ENCODE measurements around the gene SAMD5.

GRCh38 chr6:147538821-147539220 is 30.3 kb downstream of the SAMD5 start:
- TF ChIP-seq CTCF (IDR thresholded peaks at IDR 0.05; ENCODE audit: control extremely low read depth in 1 of 3, insufficient read depth in 1 of 3, low read depth in 1 of 3, low read length in 3 of 3), result no peak
- no peak for TF ChIP-seq EP300 (IDR thresholded peaks at IDR 0.05; ENCODE audit: borderline replicate concordance in 1 of 2, low read depth in 2 of 2, low read length in 2 of 2)
- no peak for TF ChIP-seq POLR2A (IDR thresholded peaks at IDR 0.05; ENCODE audit: control extremely low read depth in 1 of 2, low read depth in 2 of 2, low read length in 2 of 2)
- no peak for TF ChIP-seq CEBPB (IDR thresholded peaks at IDR 0.05; ENCODE audit: low read depth, low read length)
- TF ChIP-seq RXRA (IDR thresholded peaks at IDR 0.05; ENCODE audit: insufficient read depth, low read depth, low read length), result no peak
- no peak for TF ChIP-seq USF2 (IDR thresholded peaks at IDR 0.05; ENCODE audit: low read length)
- no peak for TF ChIP-seq RAD21 (IDR thresholded peaks at IDR 0.05 in 1 of 2, conservative IDR thresholded peaks at IDR 0.05 in 1 of 2; ENCODE audit: low read depth in 2 of 2, low read length in 2 of 2)
- TF ChIP-seq EGR1 (IDR thresholded peaks at IDR 0.05; ENCODE audit: borderline replicate concordance, low read depth, low read length), result no peak
- no peak for TF ChIP-seq BACH1 (IDR thresholded peaks at IDR 0.05; ENCODE audit: low read length)
- no peak for TF ChIP-seq KDM1A (IDR thresholded peaks at IDR 0.05; ENCODE audit: borderline replicate concordance, low read length)
- TF ChIP-seq TBP (IDR thresholded peaks at IDR 0.05; ENCODE audit: low read depth, low read length), result no peak
- TF ChIP-seq ASH2L (IDR thresholded peaks at IDR 0.05; ENCODE audit: low read length), result no peak
- TF ChIP-seq POLR2AphosphoS5 (IDR thresholded peaks at IDR 0.05; ENCODE audit: low read depth, low read length), result no peak
- no peak for TF ChIP-seq RFX5 (IDR thresholded peaks at IDR 0.05; ENCODE audit: borderline replicate concordance, low read depth, low read length)

All from H1 (cell line).